Middle frontal gyrus (tissue), 1 donor: Measurements from ENCODE around the gene CWC25.
A peak's percentile ranks its signal among the peaks of the same experiment; 100 is the strongest.
"Not testable (repeated sequence)": the region's sequence is repeated elsewhere in the genome, so short reads cannot be mapped to it uniquely, and the experiment has no call there.

Source experiments
- DNase-seq: peaks from one replicate; pipeline ENCODE4 v3.0.0-alpha.2; 2015; ENCODE audit warnings: low spot score; ENCODE audit errors: extremely low spot score

The CWC25 gene

GRCh38 chr17:38789185-38789584 is 35.9 kb downstream of the CWC25 start:
- DNase-seq: no peak

DNA sequence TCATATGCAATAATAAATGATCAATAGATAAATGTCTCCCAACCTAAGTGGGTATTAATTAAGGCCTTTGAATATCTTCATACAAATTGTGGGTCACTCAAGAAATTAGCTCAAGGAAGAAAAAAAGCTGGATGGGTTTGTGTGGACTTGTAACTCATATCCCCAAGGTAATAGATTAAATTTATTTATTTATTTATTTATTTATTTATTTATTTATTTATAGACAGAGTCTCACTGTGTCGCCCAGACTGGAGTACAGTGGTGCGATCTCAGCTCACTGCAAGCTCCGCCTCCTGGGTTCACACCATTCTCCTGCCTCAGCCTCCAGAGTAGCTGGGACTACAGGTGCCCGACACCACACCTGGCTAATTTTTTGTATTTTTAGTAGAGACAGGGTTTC is 37.1 kb downstream of the CWC25 start:
- not testable (repeated sequence) for DNase-seq

DNA sequence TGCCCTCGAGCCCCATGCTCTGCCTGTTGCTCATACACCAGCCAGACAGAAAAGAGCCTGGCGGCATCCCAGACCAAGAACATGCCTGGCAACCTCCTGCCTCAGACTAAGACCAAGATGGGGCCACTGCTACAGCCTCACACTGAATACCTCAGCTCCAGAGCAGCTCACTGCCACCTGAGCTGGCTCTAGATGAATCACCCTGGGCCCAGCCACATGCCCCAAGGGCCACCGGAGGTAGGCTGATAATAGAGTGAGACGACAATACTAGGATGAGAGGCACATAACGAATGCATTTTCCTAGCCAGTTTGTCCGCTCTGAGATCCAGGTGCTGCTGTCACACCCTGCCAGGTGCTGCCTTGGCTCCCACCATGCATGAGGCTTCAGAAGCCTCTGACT is 38.7 kb downstream of the CWC25 start:
- no peak for DNase-seq

- DNase-seq: no peak
These were observed 41.9 kb downstream of the CWC25 start for GRCh38 chr17:38783227-38783626.

GRCh38 chr17:38779965-38780752 is 45.0 kb downstream of the CWC25 start:
- DNase-seq: no peak

GRCh38 chr17:38777641-38778250 is 47.4 kb downstream of the CWC25 start:
- DNase-seq: no peak

- DNase-seq: no peak
These were observed 51.9 kb downstream of the CWC25 start for GRCh38 chr17:38773258-38773657.

- DNase-seq: no peak
These were observed 56.7 kb downstream of the CWC25 start for GRCh38 chr17:38768417-38768816.

GRCh38 chr17:38766341-38766740 is 58.8 kb downstream of the CWC25 start:
- no peak for DNase-seq

GRCh38 chr17:38762231-38762630 is 62.9 kb downstream of the CWC25 start:
- no peak for DNase-seq

- DNase-seq: no peak
These were observed 63.5 kb downstream of the CWC25 start for GRCh38 chr17:38761612-38762011.

DNA sequence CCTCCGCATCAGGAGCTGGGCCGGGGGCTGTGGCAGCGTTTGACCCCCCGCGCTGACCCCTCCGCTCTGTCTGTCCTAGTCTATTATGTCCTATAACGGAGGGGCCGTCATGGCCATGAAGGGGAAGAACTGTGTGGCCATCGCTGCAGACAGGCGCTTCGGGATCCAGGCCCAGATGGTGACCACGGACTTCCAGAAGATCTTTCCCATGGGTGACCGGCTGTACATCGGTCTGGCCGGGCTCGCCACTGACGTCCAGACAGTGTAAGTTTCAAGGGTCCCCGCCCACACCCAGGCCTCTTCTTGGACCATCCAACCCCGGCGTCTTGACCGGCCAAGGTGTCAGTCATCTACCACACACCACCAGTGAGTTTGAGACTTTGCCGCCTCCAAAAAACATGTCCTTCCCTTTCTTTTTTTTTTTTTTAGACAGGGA is 72.0 kb downstream of the CWC25 start:
- no peak for DNase-seq

DNA sequence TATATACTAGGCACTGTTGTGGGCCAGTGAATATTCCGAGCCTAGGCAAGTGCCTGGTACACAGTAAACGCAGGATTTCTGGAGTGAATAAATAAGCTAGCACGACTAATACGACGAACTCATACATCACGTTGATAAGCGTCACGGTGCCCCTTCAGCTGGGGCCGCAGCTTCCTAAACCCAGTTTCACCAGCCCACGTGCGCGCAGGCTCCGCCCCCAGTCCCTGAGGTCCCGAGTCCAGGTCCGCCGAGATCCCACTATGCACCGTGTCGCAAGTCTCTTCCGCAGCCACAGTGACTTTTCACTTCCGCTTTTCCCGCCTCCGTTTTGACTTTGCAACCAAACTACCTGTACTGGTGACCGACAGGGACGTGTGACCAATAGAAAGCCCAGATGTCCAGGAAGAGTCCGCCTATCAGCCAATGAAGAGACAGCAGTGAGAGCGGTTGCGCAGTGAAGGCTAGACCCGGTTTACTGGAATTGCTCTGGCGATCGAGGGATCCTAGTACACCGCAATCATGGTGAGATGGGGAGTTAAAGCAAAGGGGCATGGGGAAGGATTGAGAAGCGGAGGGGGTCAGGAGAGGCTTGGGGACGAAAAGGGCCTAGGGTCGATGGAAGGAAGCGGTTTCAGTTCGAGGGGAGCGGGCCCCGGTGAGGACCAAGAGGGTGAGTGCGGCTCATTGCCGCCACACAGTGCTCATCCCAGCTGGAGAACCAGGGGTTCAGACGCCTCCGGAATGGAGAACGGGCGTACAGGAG is 72.6 kb downstream of the CWC25 start, which contains the start of gene PSMB3:
Gene PSMB3 (plus strand): TSS at position 434 of the 763 bp plus-strand sequence. CDS start 86 bp downstream, at position 520.
- peak; percentile 99 for DNase-seq

- peak; percentile 73 for DNase-seq
These were observed 73.3 kb downstream of the CWC25 start for GRCh38 chr17:38751808-38752307.

DNA sequence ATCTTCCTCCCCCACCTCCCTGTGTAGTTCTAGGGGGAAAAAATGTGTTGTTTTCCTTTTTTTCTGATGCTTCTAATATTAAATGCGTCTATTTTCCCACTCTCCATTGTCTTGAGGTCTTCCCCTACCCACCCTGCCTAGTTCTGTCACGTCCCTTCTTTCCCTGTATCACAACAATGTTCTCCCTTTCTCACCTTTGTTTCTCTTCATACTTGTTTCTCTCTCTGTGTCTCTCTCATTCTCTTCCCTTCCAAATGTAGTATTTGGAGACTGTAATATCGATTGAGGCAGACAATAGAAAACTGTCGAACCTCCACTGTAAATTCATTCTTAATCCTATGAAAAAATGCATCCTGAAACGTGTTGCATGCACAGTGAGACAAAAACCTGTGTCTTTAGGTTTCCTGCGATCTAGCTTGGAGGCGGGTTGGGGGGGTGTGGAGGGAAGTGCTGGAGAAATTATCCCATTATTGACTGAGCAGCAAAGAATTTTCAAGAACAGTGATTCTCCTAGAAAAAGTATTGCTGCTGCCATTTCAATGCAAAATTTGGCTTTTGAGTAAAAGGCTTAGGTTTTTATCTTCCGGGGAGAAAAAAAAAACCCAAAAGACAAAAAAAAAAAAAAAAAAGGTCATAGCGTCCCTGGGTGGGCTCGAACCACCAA is 73.8 kb downstream of the CWC25 start:
- DNase-seq: no peak
